Loucy (cell line): ENCODE results near the gene NUP188.

Experiments
- H2AFZ ChIP-seq: fragments of 200-600 bp; sonication (generic); 2 replicates; pipeline ENCODE4 v1.6.0; 2016; ENCODE audit warnings: antibody characterized with exemption, mild to moderate bottlenecking, low read length, moderate library complexity
- H3F3A ChIP-seq: fragments of 200-600 bp; 2 replicates; pipeline ENCODE4 v1.6.0; 2016; ENCODE audit warnings: antibody characterized with exemption, low read depth, mild to moderate bottlenecking
- H3K27me3 ChIP-seq: fragments of 200-600 bp; sonication (generic); 2 replicates; pipeline ENCODE4 v1.6.1; 2014; ENCODE audit warnings: low read length, mild to moderate bottlenecking; ENCODE audit not compliant: insufficient read depth, poor library complexity, severe bottlenecking
- H3K36me3 ChIP-seq: fragments of 200-600 bp; sonication (generic); 2 replicates; pipeline ENCODE4 v1.6.1; 2016; ENCODE audit warnings: low read length; ENCODE audit not compliant: insufficient read depth
- H3K4me1 ChIP-seq: fragments of 200-600 bp; sonication (generic); 2 replicates; pipeline ENCODE4 v1.5.1; 2014; ENCODE audit warnings: low read length, mild to moderate bottlenecking; ENCODE audit not compliant: insufficient read depth, poor library complexity, severe bottlenecking
- H3K4me2 ChIP-seq: fragments of 200-600 bp; sonication (generic); 2 replicates; pipeline ENCODE4 v1.6.0; 2014; ENCODE audit warnings: antibody characterized with exemption, low read length, low read depth, mild to moderate bottlenecking; ENCODE audit not compliant: poor library complexity, severe bottlenecking
- H3K4me3 ChIP-seq: fragments of 200-600 bp; sonication (generic); 2 replicates; pipeline ENCODE4 v1.5.1; 2014; ENCODE audit warnings: low read length, mild to moderate bottlenecking, mixed read lengths; ENCODE audit not compliant: poor library complexity, severe bottlenecking
- H3K79me2 ChIP-seq: fragments of 200-600 bp; sonication (generic); 2 replicates; pipeline ENCODE4 v1.6.1; 2014; ENCODE audit warnings: low read length; ENCODE audit not compliant: insufficient read depth
- H3K9ac ChIP-seq: fragments of 200-600 bp; sonication (generic); 2 replicates; pipeline ENCODE4 v1.6.0; 2014; ENCODE audit warnings: mild to moderate bottlenecking, low read depth, low read length, moderate library complexity; ENCODE audit not compliant: poor library complexity, severe bottlenecking
- H3K9me2 ChIP-seq: fragments of 200-600 bp; sonication (generic); replicated peaks from 2 replicates; pipeline ENCODE4 v1.6.1; 2016; ENCODE audit warnings: low read depth, low read length, mixed read lengths
- H3K9me3 ChIP-seq: fragments of 200-600 bp; sonication (generic); 2 replicates; pipeline ENCODE4 v1.6.1; 2014; ENCODE audit warnings: mild to moderate bottlenecking, antibody characterized with exemption, low read length, low read depth; ENCODE audit not compliant: insufficient read depth
- H4K20me1 ChIP-seq: fragments of 200-600 bp; sonication (generic); 2 replicates; pipeline ENCODE4 v1.6.0; 2014; ENCODE audit warnings: antibody characterized with exemption, low read length, mild to moderate bottlenecking; ENCODE audit not compliant: insufficient read depth, poor library complexity, severe bottlenecking
- CTCF ChIP-seq: fragments of 200-600 bp; sonication (generic); conservative IDR thresholded peaks from 2 replicates; pipeline ENCODE4 v1.5.1; 2014; ENCODE audit warnings: mild to moderate bottlenecking, antibody characterized with exemption, low read length
- EZH2phosphoT487 ChIP-seq: fragments of 200-600 bp; IDR thresholded peaks from 2 replicates; pipeline ENCODE4 v1.6.1; 2018; ENCODE audit warnings: antibody characterized with exemption, mild to moderate bottlenecking, moderate library complexity, borderline replicate concordance

The NUP188 gene

GRCh38 chr9:129007766-129008468 lies 60.4 kb downstream of the NUP188 start:
- no peak overlapping the region for H3K4me2 ChIP-seq
- no peaks in the 10 kb centered on the region for H3K79me2 ChIP-seq
- H3K9me3 ChIP-seq: no peaks in the 10 kb centered on the region
- peaks cover 36% of the 10 kb centered on the region; the same call in 1 of the 2 replicates for H3K36me3 ChIP-seq
- TF ChIP-seq CTCF (no peak), EZH2phosphoT487 (no peak)
- H3K4me1 ChIP-seq: no peaks in the 10 kb centered on the region
- H3K9me2 ChIP-seq: no peaks in the 10 kb centered on the region
- H3K4me3 ChIP-seq: no peak overlapping the region
- no peak overlapping the region for H3K9ac ChIP-seq
- no peak overlapping the region for H2AFZ ChIP-seq
- no peaks in the 10 kb centered on the region for H3K27me3 ChIP-seq
- H4K20me1 ChIP-seq: no peaks in the 10 kb centered on the region
- H3F3A ChIP-seq: no peaks in the 10 kb centered on the region

GRCh38 chr9:129008469-129008965 lies 61.0 kb downstream of the NUP188 start:
- Histone ChIP-seq H3K9me2 (no peaks in the 10 kb centered on the region), H3K27me3 (no peaks in the 10 kb centered on the region), H2AFZ (no peak overlapping the region), H3F3A (no peaks in the 10 kb centered on the region), H3K4me2 (no peak overlapping the region), H4K20me1 (no peaks in the 10 kb centered on the region), H3K9ac (no peak overlapping the region), H3K79me2 (no peaks in the 10 kb centered on the region), H3K4me1 (no peaks in the 10 kb centered on the region), H3K36me3 (peaks cover 30% of the 10 kb centered on the region; the same call in 1 of the 2 replicates), H3K4me3 (no peak overlapping the region), H3K9me3 (no peaks in the 10 kb centered on the region)
- TF ChIP-seq EZH2phosphoT487 (no peak), CTCF (no peak)

- no peaks in the 10 kb centered on the region for H3K79me2 ChIP-seq
- no peak overlapping the region for H3K4me2 ChIP-seq
- no peak overlapping the region for H2AFZ ChIP-seq
- TF ChIP-seq CTCF (no peak), EZH2phosphoT487 (no peak)
- H3K9ac ChIP-seq: no peak overlapping the region
- H3K27me3 ChIP-seq: no peaks in the 10 kb centered on the region
- H3K4me1 ChIP-seq: no peaks in the 10 kb centered on the region
- no peak overlapping the region for H3K4me3 ChIP-seq
- H3K9me2 ChIP-seq: no peaks in the 10 kb centered on the region
- H4K20me1 ChIP-seq: no peaks in the 10 kb centered on the region
- no peaks in the 10 kb centered on the region for H3F3A ChIP-seq
- H3K36me3 ChIP-seq: peaks cover 29% of the 10 kb centered on the region; the same call in 1 of the 2 replicates
- H3K9me3 ChIP-seq: no peaks in the 10 kb centered on the region
Measured at GRCh38 chr9:129008986-129009583, 61.6 kb downstream of the NUP188 start.
